Loucy (cell line): Measurements from ENCODE around the gene RNF152.

ENCODE experiments used
- H2AFZ ChIP-seq: fragments of 200-600 bp; sonication (generic); 2 replicates; pipeline ENCODE4 v1.6.0; 2016; ENCODE audit warnings: antibody characterized with exemption, mild to moderate bottlenecking, low read length, moderate library complexity
- H3F3A ChIP-seq: fragments of 200-600 bp; 2 replicates; pipeline ENCODE4 v1.6.0; 2016; ENCODE audit warnings: antibody characterized with exemption, low read depth, mild to moderate bottlenecking
- H3K27me3 ChIP-seq: fragments of 200-600 bp; sonication (generic); 2 replicates; pipeline ENCODE4 v1.6.1; 2014; ENCODE audit warnings: low read length, mild to moderate bottlenecking; ENCODE audit not compliant: insufficient read depth, poor library complexity, severe bottlenecking
- H3K36me3 ChIP-seq: fragments of 200-600 bp; sonication (generic); 2 replicates; pipeline ENCODE4 v1.6.1; 2016; ENCODE audit warnings: low read length; ENCODE audit not compliant: insufficient read depth
- H3K4me1 ChIP-seq: fragments of 200-600 bp; sonication (generic); 2 replicates; pipeline ENCODE4 v1.5.1; 2014; ENCODE audit warnings: low read length, mild to moderate bottlenecking; ENCODE audit not compliant: insufficient read depth, poor library complexity, severe bottlenecking
- H3K4me2 ChIP-seq: fragments of 200-600 bp; sonication (generic); 2 replicates; pipeline ENCODE4 v1.6.0; 2014; ENCODE audit warnings: antibody characterized with exemption, low read length, low read depth, mild to moderate bottlenecking; ENCODE audit not compliant: poor library complexity, severe bottlenecking
- H3K4me3 ChIP-seq: fragments of 200-600 bp; sonication (generic); 2 replicates; pipeline ENCODE4 v1.5.1; 2014; ENCODE audit warnings: low read length, mild to moderate bottlenecking, mixed read lengths; ENCODE audit not compliant: poor library complexity, severe bottlenecking
- H3K79me2 ChIP-seq: fragments of 200-600 bp; sonication (generic); 2 replicates; pipeline ENCODE4 v1.6.1; 2014; ENCODE audit warnings: low read length; ENCODE audit not compliant: insufficient read depth
- H3K9ac ChIP-seq: fragments of 200-600 bp; sonication (generic); 2 replicates; pipeline ENCODE4 v1.6.0; 2014; ENCODE audit warnings: mild to moderate bottlenecking, low read depth, low read length, moderate library complexity; ENCODE audit not compliant: poor library complexity, severe bottlenecking
- H3K9me2 ChIP-seq: fragments of 200-600 bp; sonication (generic); replicated peaks from 2 replicates; pipeline ENCODE4 v1.6.1; 2016; ENCODE audit warnings: low read depth, low read length, mixed read lengths
- H3K9me3 ChIP-seq: fragments of 200-600 bp; sonication (generic); 2 replicates; pipeline ENCODE4 v1.6.1; 2014; ENCODE audit warnings: mild to moderate bottlenecking, antibody characterized with exemption, low read length, low read depth; ENCODE audit not compliant: insufficient read depth
- H4K20me1 ChIP-seq: fragments of 200-600 bp; sonication (generic); 2 replicates; pipeline ENCODE4 v1.6.0; 2014; ENCODE audit warnings: antibody characterized with exemption, low read length, mild to moderate bottlenecking; ENCODE audit not compliant: insufficient read depth, poor library complexity, severe bottlenecking
- EZH2phosphoT487 ChIP-seq: fragments of 200-600 bp; IDR thresholded peaks from 2 replicates; pipeline ENCODE4 v1.6.1; 2018; ENCODE audit warnings: antibody characterized with exemption, mild to moderate bottlenecking, moderate library complexity, borderline replicate concordance
- TF ChIP-seq, protein P1 (sequence below): fragments of 200-600 bp; sonication (generic); conservative IDR thresholded peaks from 2 replicates; pipeline ENCODE4 v1.5.1; 2014; ENCODE audit warnings: mild to moderate bottlenecking, antibody characterized with exemption, low read length

RNF152 gene

DNA sequence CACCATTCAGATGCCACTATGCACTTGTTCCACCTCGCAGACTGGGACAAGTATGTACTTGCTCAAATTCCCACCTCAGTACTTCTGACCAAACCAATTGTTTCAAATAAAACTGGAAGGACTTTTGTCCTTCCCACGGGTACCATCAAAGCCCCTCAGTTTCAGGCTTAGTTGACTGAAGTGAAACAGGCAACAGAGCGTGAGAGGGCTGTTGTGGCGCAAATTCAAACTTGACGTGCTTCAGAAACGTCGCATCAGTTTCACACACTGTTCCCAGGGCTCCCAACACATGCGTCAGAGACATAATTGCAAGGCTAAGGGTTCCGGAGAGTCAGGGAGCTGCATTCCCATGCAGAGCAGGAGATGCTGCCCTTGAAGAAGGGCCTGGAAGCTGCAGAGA lies 33.7 kb downstream of the RNF152 start:
- H3K4me1 ChIP-seq, result no peaks in the 10 kb centered on the region
- H3K36me3 ChIP-seq, result no peaks in the 10 kb centered on the region
- H4K20me1 ChIP-seq, result no peaks in the 10 kb centered on the region
- no peaks in the 10 kb centered on the region for H3K9me2 ChIP-seq
- no peak overlapping the region for H3K4me3 ChIP-seq
- H2AFZ ChIP-seq, result no peak overlapping the region
- H3K9ac ChIP-seq, result no peak overlapping the region
- H3K4me2 ChIP-seq, result no peak overlapping the region
- H3K79me2 ChIP-seq, result no peaks in the 10 kb centered on the region
- H3F3A ChIP-seq, result no peaks in the 10 kb centered on the region
- TF ChIP-seq EZH2phosphoT487, result no peak
- TF ChIP-seq, protein P1, sequence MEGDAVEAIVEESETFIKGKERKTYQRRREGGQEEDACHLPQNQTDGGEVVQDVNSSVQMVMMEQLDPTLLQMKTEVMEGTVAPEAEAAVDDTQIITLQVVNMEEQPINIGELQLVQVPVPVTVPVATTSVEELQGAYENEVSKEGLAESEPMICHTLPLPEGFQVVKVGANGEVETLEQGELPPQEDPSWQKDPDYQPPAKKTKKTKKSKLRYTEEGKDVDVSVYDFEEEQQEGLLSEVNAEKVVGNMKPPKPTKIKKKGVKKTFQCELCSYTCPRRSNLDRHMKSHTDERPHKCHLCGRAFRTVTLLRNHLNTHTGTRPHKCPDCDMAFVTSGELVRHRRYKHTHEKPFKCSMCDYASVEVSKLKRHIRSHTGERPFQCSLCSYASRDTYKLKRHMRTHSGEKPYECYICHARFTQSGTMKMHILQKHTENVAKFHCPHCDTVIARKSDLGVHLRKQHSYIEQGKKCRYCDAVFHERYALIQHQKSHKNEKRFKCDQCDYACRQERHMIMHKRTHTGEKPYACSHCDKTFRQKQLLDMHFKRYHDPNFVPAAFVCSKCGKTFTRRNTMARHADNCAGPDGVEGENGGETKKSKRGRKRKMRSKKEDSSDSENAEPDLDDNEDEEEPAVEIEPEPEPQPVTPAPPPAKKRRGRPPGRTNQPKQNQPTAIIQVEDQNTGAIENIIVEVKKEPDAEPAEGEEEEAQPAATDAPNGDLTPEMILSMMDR, result no peak
- H3K27me3 ChIP-seq, result no peaks in the 10 kb centered on the region
- no peaks in the 10 kb centered on the region for H3K9me3 ChIP-seq

DNA sequence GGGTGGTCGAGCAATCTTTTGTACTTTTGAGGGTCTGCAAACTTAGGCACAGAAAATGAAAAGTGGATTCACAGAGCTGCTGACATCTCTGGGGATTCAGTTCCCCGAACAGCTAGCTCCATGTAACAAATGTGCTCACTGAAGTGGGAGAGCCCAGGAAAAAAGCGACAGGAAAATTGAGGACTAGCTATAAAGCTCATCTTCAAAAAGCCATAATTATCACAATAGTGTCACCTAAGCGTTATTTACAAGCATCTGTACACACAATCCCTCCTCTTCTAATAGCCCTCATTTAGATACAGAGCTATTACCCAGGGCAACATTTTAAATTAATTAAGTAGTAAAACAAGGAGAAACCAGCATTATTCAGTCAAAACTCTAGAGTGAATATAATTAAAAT lies 36.1 kb downstream of the RNF152 start:
- no peaks in the 10 kb centered on the region for H3K79me2 ChIP-seq
- no peaks in the 10 kb centered on the region for H3K27me3 ChIP-seq
- no peak overlapping the region for H3K4me2 ChIP-seq
- H3K9me3 ChIP-seq, result no peaks in the 10 kb centered on the region
- TF ChIP-seq EZH2phosphoT487, result no peak
- TF ChIP-seq, protein P1, result no peak
- H3K36me3 ChIP-seq, result no peaks in the 10 kb centered on the region
- H3K9ac ChIP-seq, result no peak overlapping the region
- no peaks in the 10 kb centered on the region for H3F3A ChIP-seq
- H3K4me1 ChIP-seq, result no peaks in the 10 kb centered on the region
- H3K9me2 ChIP-seq, result no peaks in the 10 kb centered on the region
- no peaks in the 10 kb centered on the region for H4K20me1 ChIP-seq
- no peak overlapping the region for H2AFZ ChIP-seq
- H3K4me3 ChIP-seq, result no peak overlapping the region

DNA sequence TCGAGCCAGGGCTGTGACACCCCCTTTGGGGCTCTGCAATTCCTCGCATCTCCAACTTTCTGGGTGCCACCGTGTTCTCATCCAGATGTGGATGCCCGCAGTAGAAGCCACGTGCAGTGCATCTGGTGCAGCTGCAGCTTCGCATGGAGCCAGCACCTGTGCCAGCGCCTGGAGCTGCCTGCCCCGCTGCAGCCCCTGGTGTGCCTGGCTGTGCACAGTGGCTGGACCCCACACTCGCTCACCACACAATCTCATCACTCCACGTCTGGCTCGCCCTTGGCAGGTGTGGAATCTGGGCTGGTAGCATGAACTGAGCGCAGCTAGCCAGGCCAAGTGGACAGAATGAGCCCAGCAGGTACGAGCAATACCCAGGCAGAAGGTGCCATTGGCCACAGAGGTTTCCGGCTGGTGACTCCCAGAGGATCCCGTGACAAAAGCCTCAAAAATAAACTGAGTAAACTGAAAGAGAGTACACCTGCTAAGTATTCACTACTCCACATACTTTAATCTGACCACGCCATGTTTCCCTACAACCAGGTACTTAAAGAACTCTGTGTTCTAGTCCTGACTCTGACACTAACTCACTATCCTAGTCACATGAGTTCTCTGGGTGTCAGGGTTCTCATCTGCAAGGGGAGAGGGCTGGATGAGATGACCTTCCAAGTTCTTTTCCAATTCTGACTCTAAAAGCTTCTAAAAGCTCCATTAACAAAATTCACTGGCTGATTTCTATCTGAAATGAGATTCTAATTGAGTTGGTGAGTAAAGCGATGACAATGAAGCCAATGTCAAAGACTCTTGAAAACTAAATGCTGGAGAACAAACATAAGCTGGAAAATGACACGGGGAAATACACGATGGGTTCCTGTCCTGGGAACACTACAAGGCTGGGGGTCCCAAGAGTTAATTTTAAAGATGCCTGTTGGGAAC lies 37.1 kb downstream of the RNF152 start:
- H3K4me2 ChIP-seq, result no peak overlapping the region
- H3K79me2 ChIP-seq, result no peaks in the 10 kb centered on the region
- no peaks in the 10 kb centered on the region for H3K9me2 ChIP-seq
- H3K9me3 ChIP-seq, result no peaks in the 10 kb centered on the region
- no peaks in the 10 kb centered on the region for H3K27me3 ChIP-seq
- no peaks in the 10 kb centered on the region for H4K20me1 ChIP-seq
- H2AFZ ChIP-seq, result no peak overlapping the region
- TF ChIP-seq EZH2phosphoT487, result no peak
- no peak overlapping the region for H3K4me3 ChIP-seq
- no peak overlapping the region for H3K9ac ChIP-seq
- no peaks in the 10 kb centered on the region for H3K4me1 ChIP-seq
- H3K36me3 ChIP-seq, result no peaks in the 10 kb centered on the region
- H3F3A ChIP-seq, result no peaks in the 10 kb centered on the region
